ENCODE results near the gene RGMB.

The RGMB gene

DNA sequence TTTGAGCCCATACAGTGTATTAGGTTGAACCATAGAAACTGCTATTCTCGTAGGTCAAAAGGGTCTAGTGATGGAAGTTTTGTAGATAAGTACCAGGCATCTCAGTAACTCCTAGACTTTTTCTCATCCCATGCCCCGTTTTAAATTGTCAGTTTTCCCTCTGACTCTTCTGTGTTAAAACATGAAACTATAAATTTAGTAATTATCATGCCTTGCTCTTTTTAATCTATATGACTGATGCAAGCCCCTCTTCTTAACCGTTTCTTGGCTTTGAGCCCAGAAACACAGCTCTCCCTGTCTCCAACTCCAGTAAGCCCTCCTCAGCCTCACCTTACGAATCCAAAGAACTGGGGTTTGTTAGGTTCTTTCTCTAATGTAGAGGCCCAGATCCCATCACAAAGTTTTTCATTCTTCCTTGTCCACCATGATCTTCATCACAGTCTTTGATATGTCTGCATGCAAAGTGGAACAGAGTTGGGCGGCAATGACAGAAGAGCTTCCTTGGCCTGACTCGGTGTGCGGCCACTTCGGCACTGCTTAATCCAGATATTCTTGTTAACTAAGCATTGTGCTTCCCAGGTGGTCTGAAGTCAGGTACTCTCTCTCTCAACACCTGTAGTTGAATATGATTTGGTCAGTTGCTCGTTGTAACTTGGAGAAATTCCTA is 21.1 kb downstream of the RGMB start:
- Histone ChIP-seq H3K79me1 (ENCODE audit: low read length) (peaks cover 8% of the 10 kb centered on the region), H3K27ac (ENCODE audit: low read depth, low read length) (no peak overlapping the region), H3K36me3 (ENCODE audit: control insufficient read depth, insufficient read depth, low read length) (peaks cover 4% of the 10 kb centered on the region), H4K5ac (ENCODE audit: low read length) (no peak overlapping the region), H2BK120ac (ENCODE audit: low read depth, low read length) (no peak overlapping the region), H3K27me3 (ENCODE audit: insufficient read depth, low read length, poor library complexity) (no peaks in the 10 kb centered on the region), H3K4me2 (ENCODE audit: low read length) (no peak overlapping the region), H3K9ac (ENCODE audit: low read length) (no peak overlapping the region), H3K56ac (ENCODE audit: low read length) (no peak overlapping the region), H3K23ac (ENCODE audit: low read length) (no peak overlapping the region), H2BK15ac (replicated peaks; ENCODE audit: low read depth) (no peak overlapping the region), H4K8ac (ENCODE audit: low read depth, low read length) (no peak overlapping the region), H3K4me3 (ENCODE audit: low read length) (no peak overlapping the region), H3K4ac (ENCODE audit: low read depth, low read length) (no peak overlapping the region), H3K4me1 (ENCODE audit: control insufficient read depth, low read depth, low read length) (peaks cover 2% of the 10 kb centered on the region), H3K18ac (ENCODE audit: low read length) (no peak overlapping the region), H3K79me2 (ENCODE audit: control insufficient read depth, insufficient read depth, low read length) (peaks cover 14% of the 10 kb centered on the region), H2BK5ac (ENCODE audit: low read length) (no peak overlapping the region), H2AK5ac (ENCODE audit: low read length) (no peak overlapping the region)
- WGBS (ENCODE audit: extremely low coverage, insufficient coverage, low lambda C conversion rate), result no CpG with 5 or more reads among the region's 9 CpGs
- DNase-seq, result no peak

DNA sequence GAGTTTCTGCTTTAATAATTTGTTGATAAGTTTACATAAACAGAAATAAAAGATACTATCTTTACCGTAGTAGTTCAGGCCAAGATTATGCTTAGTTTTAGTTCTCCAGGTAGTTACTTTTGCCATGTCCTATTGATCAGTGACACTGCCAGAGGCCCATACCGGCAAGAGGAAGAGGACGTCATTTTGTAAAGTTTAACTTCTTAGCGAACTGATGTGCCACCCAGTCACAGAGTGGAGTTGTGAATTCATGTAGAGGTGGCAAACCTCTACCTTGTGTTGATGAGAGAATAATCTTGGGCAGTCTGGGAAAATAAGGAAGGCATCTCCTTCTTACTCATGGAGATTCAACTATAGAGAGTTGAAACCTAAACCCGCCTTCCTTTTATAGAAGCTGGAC is 21.8 kb downstream of the RGMB start:
- H2BK120ac ChIP-seq (ENCODE audit: low read depth, low read length), result no peak overlapping the region
- no peak overlapping the region for H3K4ac ChIP-seq (ENCODE audit: low read depth, low read length)
- peaks cover 14% of the 10 kb centered on the region for H3K79me2 ChIP-seq (ENCODE audit: control insufficient read depth, insufficient read depth, low read length)
- peaks cover 2% of the 10 kb centered on the region for H3K4me1 ChIP-seq (ENCODE audit: control insufficient read depth, low read depth, low read length)
- H3K4me2 ChIP-seq (ENCODE audit: low read length), result no peak overlapping the region
- no peak overlapping the region for H3K4me3 ChIP-seq (ENCODE audit: low read length)
- no peak overlapping the region for H3K9ac ChIP-seq (ENCODE audit: low read length)
- no peak overlapping the region for H4K8ac ChIP-seq (ENCODE audit: low read depth, low read length)
- H3K27ac ChIP-seq (ENCODE audit: low read depth, low read length), result no peak overlapping the region
- no peak overlapping the region for H3K23ac ChIP-seq (ENCODE audit: low read length)
- no peak overlapping the region for H2BK5ac ChIP-seq (ENCODE audit: low read length)
- WGBS (ENCODE audit: extremely low coverage, insufficient coverage, low lambda C conversion rate), result no CpG with 5 or more reads among the region's 5 CpGs
- H3K27me3 ChIP-seq (ENCODE audit: insufficient read depth, low read length, poor library complexity), result no peaks in the 10 kb centered on the region
- DNase-seq, result no peak
- no peak overlapping the region for H2BK15ac ChIP-seq (replicated peaks; ENCODE audit: low read depth)
- H3K18ac ChIP-seq (ENCODE audit: low read length), result no peak overlapping the region
- peaks cover 8% of the 10 kb centered on the region for H3K79me1 ChIP-seq (ENCODE audit: low read length)
- H3K56ac ChIP-seq (ENCODE audit: low read length), result no peak overlapping the region
- H4K5ac ChIP-seq (ENCODE audit: low read length), result no peak overlapping the region
- H2AK5ac ChIP-seq (ENCODE audit: low read length), result no peak overlapping the region
- peaks cover 4% of the 10 kb centered on the region for H3K36me3 ChIP-seq (ENCODE audit: control insufficient read depth, insufficient read depth, low read length)

DNA sequence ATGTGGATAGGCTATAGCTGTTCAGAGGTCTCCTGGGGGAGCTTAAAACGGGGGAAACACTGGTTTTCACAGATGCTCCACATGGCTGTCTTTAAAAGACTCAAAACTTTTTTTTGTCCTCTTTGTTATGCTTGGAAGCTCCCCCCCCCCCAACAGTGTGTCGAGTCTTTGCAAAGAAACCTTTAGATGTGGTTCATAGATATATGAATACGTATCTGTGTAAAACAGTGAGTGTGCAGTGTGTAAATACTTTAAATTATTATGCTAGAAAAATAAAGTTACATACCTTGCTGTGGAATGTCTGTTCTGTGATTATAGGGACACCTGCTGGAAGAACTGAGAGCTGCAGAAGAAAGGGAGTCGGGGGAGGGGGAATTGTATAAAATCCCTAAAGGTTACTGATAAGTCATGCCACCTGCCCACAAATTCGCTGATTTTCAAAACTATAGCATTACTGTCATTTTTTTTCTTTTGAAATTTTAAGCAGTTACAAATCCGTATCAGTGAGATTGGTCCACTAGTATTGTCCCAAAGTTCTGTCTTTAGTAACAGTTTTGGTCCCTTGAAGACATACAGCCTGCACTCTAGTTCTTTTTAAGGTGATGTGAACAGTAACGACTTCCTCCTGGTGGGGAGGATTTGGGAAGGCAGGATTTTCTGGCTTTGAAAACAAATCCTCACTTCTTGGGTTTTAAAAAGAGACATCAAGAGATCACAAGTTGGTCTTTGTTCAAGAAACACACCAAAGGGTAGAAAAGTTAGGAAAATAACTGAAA is 22.9 kb downstream of the RGMB start:
- H3K9ac ChIP-seq (ENCODE audit: low read length), result no peak overlapping the region
- peak; percentile 82 for DNase-seq
- no peak overlapping the region for H2BK15ac ChIP-seq (replicated peaks; ENCODE audit: low read depth)
- no peak overlapping the region for H2AK5ac ChIP-seq (ENCODE audit: low read length)
- no peak overlapping the region for H4K5ac ChIP-seq (ENCODE audit: low read length)
- peaks cover 7% of the 10 kb centered on the region for H3K79me1 ChIP-seq (ENCODE audit: low read length)
- peaks cover 6% of the 10 kb centered on the region for H3K79me2 ChIP-seq (ENCODE audit: control insufficient read depth, insufficient read depth, low read length)
- no peak overlapping the region for H3K18ac ChIP-seq (ENCODE audit: low read length)
- H3K4me3 ChIP-seq (ENCODE audit: low read length), result no peak overlapping the region
- H3K27ac ChIP-seq (ENCODE audit: low read depth, low read length), result no peak overlapping the region
- H2BK5ac ChIP-seq (ENCODE audit: low read length), result no peak overlapping the region
- no peak overlapping the region for H3K56ac ChIP-seq (ENCODE audit: low read length)
- no peaks in the 10 kb centered on the region for H3K27me3 ChIP-seq (ENCODE audit: insufficient read depth, low read length, poor library complexity)
- no peak overlapping the region for H3K23ac ChIP-seq (ENCODE audit: low read length)
- peaks cover 4% of the 10 kb centered on the region for H3K36me3 ChIP-seq (ENCODE audit: control insufficient read depth, insufficient read depth, low read length)
- WGBS (ENCODE audit: extremely low coverage, insufficient coverage, low lambda C conversion rate), result no CpG with 5 or more reads among the region's 7 CpGs
- H3K4me2 ChIP-seq (ENCODE audit: low read length), result no peak overlapping the region
- H3K4ac ChIP-seq (ENCODE audit: low read depth, low read length), result no peak overlapping the region
- no peak overlapping the region for H4K8ac ChIP-seq (ENCODE audit: low read depth, low read length)
- no peaks in the 10 kb centered on the region for H3K4me1 ChIP-seq (ENCODE audit: control insufficient read depth, low read depth, low read length)
- no peak overlapping the region for H2BK120ac ChIP-seq (ENCODE audit: low read depth, low read length)

DNA sequence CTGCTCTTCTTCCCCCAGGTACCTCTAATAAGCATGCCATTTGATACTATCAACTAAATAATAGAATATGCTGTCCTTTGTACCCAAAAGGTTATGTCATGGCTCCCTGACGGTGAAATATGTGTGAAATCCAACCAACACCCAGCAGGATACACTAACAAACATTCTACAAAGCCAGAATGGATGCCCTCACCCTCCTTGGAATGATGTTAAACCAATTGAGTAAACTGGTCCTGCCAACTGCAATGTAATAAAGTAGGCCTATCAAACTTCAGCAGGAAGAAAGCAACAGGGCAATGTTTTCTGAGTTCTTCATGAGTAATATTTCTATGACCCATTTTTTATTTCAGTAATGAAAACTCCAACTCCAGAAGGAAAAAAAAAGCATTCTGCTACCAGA is 24.9 kb downstream of the RGMB start:
- no peak overlapping the region for H3K4me2 ChIP-seq (ENCODE audit: low read length)

DNA sequence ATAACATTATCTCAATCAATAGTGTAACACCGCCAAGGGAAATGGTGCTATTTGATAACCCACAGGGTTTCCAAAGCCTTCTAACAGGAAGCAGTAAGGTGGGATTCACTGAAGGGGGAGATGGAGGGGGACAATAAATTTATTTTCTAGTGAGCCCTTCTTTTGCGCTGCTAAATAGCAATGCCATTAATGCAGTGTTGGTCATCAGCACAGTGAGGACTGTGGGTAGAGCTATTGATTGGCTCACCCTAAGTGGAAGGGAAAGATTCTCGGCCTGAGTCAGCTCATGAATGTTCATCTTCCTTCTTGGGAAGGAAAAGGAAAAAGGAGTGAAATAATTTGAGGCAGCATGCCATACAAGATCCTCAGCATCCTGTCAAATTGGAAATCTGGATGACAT is 25.4 kb downstream of the RGMB start:
- Histone ChIP-seq H3K27ac (ENCODE audit: low read depth, low read length) (no peak overlapping the region), H4K8ac (ENCODE audit: low read depth, low read length) (no peak overlapping the region), H3K27me3 (ENCODE audit: insufficient read depth, low read length, poor library complexity) (no peaks in the 10 kb centered on the region), H3K4ac (ENCODE audit: low read depth, low read length) (no peak overlapping the region), H3K79me2 (ENCODE audit: control insufficient read depth, insufficient read depth, low read length) (no peaks in the 10 kb centered on the region), H3K18ac (ENCODE audit: low read length) (no peak overlapping the region), H2BK120ac (ENCODE audit: low read depth, low read length) (no peak overlapping the region), H3K23ac (ENCODE audit: low read length) (no peak overlapping the region), H3K56ac (ENCODE audit: low read length) (no peak overlapping the region), H3K4me1 (ENCODE audit: control insufficient read depth, low read depth, low read length) (no peaks in the 10 kb centered on the region), H2BK15ac (replicated peaks; ENCODE audit: low read depth) (no peak overlapping the region), H4K5ac (ENCODE audit: low read length) (no peak overlapping the region), H3K9ac (ENCODE audit: low read length) (no peak overlapping the region), H3K4me3 (ENCODE audit: low read length) (no peak overlapping the region), H3K79me1 (ENCODE audit: low read length) (peaks cover 3% of the 10 kb centered on the region), H3K4me2 (ENCODE audit: low read length) (no peak overlapping the region), H3K36me3 (ENCODE audit: control insufficient read depth, insufficient read depth, low read length) (no peaks in the 10 kb centered on the region), H2AK5ac (ENCODE audit: low read length) (no peak overlapping the region), H2BK5ac (ENCODE audit: low read length) (no peak overlapping the region)
- no peak for DNase-seq
- no CpG with 5 or more reads among the region's 3 CpGs for WGBS (ENCODE audit: extremely low coverage, insufficient coverage, low lambda C conversion rate)

More for the DNA sequence above, 24.9 kb downstream of the RGMB start:
- H2BK15ac ChIP-seq (replicated peaks; ENCODE audit: low read depth), result no peak overlapping the region
- no peaks in the 10 kb centered on the region for H3K79me2 ChIP-seq (ENCODE audit: control insufficient read depth, insufficient read depth, low read length)
- no peak overlapping the region for H3K9ac ChIP-seq (ENCODE audit: low read length)
- no peak overlapping the region for H3K56ac ChIP-seq (ENCODE audit: low read length)
- no peak overlapping the region for H4K5ac ChIP-seq (ENCODE audit: low read length)
- H3K27ac ChIP-seq (ENCODE audit: low read depth, low read length), result no peak overlapping the region
- H3K18ac ChIP-seq (ENCODE audit: low read length), result no peak overlapping the region
- no peak overlapping the region for H2AK5ac ChIP-seq (ENCODE audit: low read length)
- peaks cover 5% of the 10 kb centered on the region for H3K79me1 ChIP-seq (ENCODE audit: low read length)
- no peaks in the 10 kb centered on the region for H3K4me1 ChIP-seq (ENCODE audit: control insufficient read depth, low read depth, low read length)
- no CpG with 5 or more reads among the region's 1 CpG for WGBS (ENCODE audit: extremely low coverage, insufficient coverage, low lambda C conversion rate)
- H2BK120ac ChIP-seq (ENCODE audit: low read depth, low read length), result no peak overlapping the region
- no peak for DNase-seq
- H3K36me3 ChIP-seq (ENCODE audit: control insufficient read depth, insufficient read depth, low read length), result peaks cover 1% of the 10 kb centered on the region
- H3K23ac ChIP-seq (ENCODE audit: low read length), result no peak overlapping the region
- H3K4ac ChIP-seq (ENCODE audit: low read depth, low read length), result no peak overlapping the region
- H3K27me3 ChIP-seq (ENCODE audit: insufficient read depth, low read length, poor library complexity), result no peaks in the 10 kb centered on the region
- H4K8ac ChIP-seq (ENCODE audit: low read depth, low read length), result no peak overlapping the region
- no peak overlapping the region for H2BK5ac ChIP-seq (ENCODE audit: low read length)
- H3K4me3 ChIP-seq (ENCODE audit: low read length), result no peak overlapping the region

Data from mesendoderm (in vitro differentiated cells).